GM21423 (cell line): Measurements from ENCODE around the gene RAD51C.
A peak's percentile ranks its signal among the peaks of the same experiment; 100 is the strongest.
"Not testable (repeated sequence)": the region's sequence is repeated elsewhere in the genome, so short reads cannot be mapped to it uniquely, and the experiment has no call there.

Experiments used
- ATAC-seq: cut with Tn5 transposase; IDR thresholded peaks from one replicate; pipeline ENCODE4 v1.9.1; 2021; ENCODE audit warnings: mild to moderate bottlenecking, moderate library complexity; ENCODE audit not compliant: unreplicated experiment

RAD51C gene

GRCh38 chr17:58692239-58693055 lies at the start of gene RAD51C:
RAD51C (plus strand) TSS chr17:58692602; CDS start chr17:58692644, 42 bp downstream.
- ATAC-seq: peak; percentile 95

GRCh38 chr17:58643147-58643546 lies 49.3 kb upstream of the RAD51C start:
- no peak for ATAC-seq

- ATAC-seq: no peak
Measured at GRCh38 chr17:58648236-58648635, 44.2 kb upstream of the RAD51C start.

GRCh38 chr17:58657962-58658803 lies 34.2 kb upstream of the RAD51C start:
- peak; percentile 11 for ATAC-seq

- peak; percentile 72 for ATAC-seq
Measured at GRCh38 chr17:58658804-58659713, 33.3 kb upstream of the RAD51C start.

GRCh38 chr17:58659714-58660084 lies 32.7 kb upstream of the RAD51C start:
- not testable (repeated sequence) for ATAC-seq

GRCh38 chr17:58660621-58661020 lies 31.8 kb upstream of the RAD51C start:
- ATAC-seq: no peak

- ATAC-seq: no peak
Measured at GRCh38 chr17:58661499-58661898, 30.9 kb upstream of the RAD51C start.

- no peak for ATAC-seq
Measured at GRCh38 chr17:58664302-58664701, 28.1 kb upstream of the RAD51C start.

GRCh38 chr17:58665946-58666857 lies 26.2 kb upstream of the RAD51C start:
- ATAC-seq: no peak

GRCh38 chr17:58666858-58667267 lies 25.5 kb upstream of the RAD51C start:
- ATAC-seq: no peak

- ATAC-seq: no peak
Measured at GRCh38 chr17:58667934-58668597, 24.3 kb upstream of the RAD51C start.

- ATAC-seq: no peak
Measured at GRCh38 chr17:58668598-58668935, 23.8 kb upstream of the RAD51C start.

- no peak for ATAC-seq
Measured at GRCh38 chr17:58669853-58670252, 22.5 kb upstream of the RAD51C start.

GRCh38 chr17:58671969-58672368 lies 20.4 kb upstream of the RAD51C start:
- ATAC-seq: no peak

- no peak for ATAC-seq
Measured at GRCh38 chr17:58677194-58677880, 15.1 kb upstream of the RAD51C start.

- ATAC-seq: not testable (repeated sequence)
Measured at GRCh38 chr17:58678287-58678686, 14.1 kb upstream of the RAD51C start.

GRCh38 chr17:58679263-58680037 lies 13.0 kb upstream of the RAD51C start:
- no peak for ATAC-seq
